ENCODE measurements around the gene EED.
"Not testable (repeated sequence)": the region's sequence is repeated elsewhere in the genome, so short reads cannot be mapped to it uniquely, and the experiment has no call there.

GRCh38 chr11:86229039-86229330 is 15.6 kb upstream of the EED start:
- TF ChIP-seq POLR2A, POLR2AphosphoS5 (IDR thresholded peaks at IDR 0.05; ENCODE audit: low read depth, low read length): not testable (repeated sequence)
